Middle frontal gyrus (tissue), 1 donor: ENCODE results near the gene TCP10L.
"Not testable (repeated sequence)": the region's sequence is repeated elsewhere in the genome, so short reads cannot be mapped to it uniquely, and the experiment has no call there.

Source experiments
- DNase-seq: peaks from one replicate; pipeline ENCODE4 v3.0.0-alpha.2; 2015; ENCODE audit warnings: low spot score; ENCODE audit errors: extremely low spot score

Gene TCP10L

GRCh38 chr21:32587120-32587519, 1.8 kb upstream of the TCP10L start:
- DNase-seq, result no peak

DNA sequence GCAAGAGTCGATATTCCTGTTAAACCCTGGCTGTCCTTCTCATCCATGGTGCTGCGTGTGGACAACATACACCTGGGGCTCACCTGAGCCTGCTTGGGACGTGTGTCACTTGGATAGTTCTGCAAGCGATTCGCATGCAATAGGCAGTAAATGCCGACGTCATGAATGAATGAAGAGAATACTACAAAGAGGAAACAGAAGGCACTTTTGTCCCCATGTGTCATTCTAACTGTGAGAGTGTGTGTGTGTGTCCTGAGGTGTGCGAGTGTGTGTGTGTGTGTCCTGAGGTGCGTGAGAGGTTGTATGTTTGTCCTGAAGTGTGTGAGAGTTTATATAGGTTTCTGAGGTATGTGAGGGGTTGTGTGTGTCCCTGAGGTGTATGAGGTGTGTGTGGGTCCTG, 647 bp upstream of the TCP10L start:
- no peak for DNase-seq

DNA sequence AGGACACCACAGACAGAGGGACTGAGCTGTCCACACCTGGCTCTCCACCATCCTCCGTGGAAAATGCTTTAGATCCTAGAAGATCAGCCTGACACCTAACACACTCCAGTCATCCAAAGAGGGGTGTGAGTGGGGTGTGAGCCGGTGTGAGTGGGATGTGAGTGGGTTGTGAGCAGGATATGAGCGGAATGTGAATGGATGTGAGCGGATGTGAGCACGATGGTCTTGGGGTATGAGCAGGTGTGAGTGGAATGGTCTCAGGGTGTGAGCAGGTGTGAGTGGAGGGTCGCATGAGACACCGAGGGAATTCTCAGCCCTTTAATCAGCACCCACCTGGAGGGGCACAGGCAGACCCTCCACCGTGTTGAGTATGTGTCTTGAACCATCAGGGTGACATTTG, 851 bp downstream of the TCP10L start:
- DNase-seq, result no peak

DNA sequence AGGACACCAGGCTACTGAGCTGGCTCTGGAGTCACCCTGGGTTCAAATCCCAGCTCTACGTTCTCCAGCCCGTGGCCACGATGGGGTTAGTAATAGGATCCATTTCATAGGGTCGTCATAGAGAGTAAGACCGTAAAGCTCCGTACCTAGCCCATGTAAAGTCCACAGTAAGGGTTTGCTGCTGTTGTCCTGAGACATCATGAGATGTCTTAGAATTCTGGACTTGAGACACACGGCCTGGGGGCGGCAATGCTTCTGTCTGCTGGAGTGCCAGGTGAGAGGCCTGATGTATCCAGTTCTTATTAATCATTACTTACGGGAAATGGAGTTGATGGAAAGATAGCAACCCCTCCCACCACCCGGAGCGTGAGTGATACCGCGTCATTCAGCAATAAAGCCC, 3.6 kb downstream of the TCP10L start:
- DNase-seq, result no peak

- DNase-seq, result no peak
Measured at GRCh38 chr21:32580949-32581348, 4.4 kb downstream of the TCP10L start.

DNA sequence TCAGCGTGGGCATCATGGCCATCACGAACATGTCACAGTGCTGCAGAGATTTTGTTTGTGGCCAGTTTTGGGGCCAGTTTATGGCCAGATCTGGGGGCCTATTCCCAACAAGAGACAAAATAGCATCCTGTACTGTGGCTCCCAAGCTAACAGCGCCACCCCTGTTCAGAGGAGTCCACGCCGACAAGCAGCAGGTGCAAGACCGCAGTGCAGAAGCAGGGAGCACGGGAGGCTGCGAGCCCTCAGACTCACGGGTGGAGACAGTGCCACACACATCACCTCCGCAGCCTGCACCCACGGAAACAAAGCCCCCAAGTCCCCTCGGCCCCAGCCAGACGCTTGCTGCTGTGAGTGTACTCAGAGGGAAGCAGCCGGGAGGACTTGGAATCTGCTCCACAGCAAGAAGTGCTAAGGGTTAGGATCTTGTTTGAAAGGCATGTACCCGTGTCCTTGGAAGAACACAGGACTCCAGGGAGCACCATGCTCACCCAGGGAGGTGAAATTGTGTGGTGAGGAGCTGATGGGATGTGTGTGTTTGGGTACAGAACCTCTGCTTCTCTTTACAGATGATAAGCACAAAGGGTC, 7.1 kb downstream of the TCP10L start:
- DNase-seq, result no peak

DNA sequence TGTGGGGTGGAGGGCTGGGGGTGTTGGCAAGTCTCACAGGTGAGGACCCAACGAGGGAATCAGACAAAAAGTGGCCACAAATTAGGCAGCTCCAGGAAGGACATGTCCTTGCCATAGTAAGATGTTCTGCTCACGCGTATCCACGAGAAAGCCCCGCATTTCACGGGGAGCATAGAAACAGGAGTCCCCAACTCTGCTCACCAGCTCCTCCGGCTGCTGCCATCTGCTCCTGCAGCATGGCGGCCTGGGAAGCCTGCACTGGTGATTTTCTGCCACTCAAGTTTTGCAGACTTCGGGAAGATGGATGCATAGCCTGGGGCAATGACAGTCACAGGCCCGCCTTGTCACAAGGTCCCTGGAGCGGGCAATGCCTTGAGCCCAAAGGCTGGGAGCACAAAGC, 9.3 kb downstream of the TCP10L start:
- DNase-seq, result no peak

GRCh38 chr21:32574946-32575925, 10.1 kb downstream of the TCP10L start:
- DNase-seq, result no peak

DNA sequence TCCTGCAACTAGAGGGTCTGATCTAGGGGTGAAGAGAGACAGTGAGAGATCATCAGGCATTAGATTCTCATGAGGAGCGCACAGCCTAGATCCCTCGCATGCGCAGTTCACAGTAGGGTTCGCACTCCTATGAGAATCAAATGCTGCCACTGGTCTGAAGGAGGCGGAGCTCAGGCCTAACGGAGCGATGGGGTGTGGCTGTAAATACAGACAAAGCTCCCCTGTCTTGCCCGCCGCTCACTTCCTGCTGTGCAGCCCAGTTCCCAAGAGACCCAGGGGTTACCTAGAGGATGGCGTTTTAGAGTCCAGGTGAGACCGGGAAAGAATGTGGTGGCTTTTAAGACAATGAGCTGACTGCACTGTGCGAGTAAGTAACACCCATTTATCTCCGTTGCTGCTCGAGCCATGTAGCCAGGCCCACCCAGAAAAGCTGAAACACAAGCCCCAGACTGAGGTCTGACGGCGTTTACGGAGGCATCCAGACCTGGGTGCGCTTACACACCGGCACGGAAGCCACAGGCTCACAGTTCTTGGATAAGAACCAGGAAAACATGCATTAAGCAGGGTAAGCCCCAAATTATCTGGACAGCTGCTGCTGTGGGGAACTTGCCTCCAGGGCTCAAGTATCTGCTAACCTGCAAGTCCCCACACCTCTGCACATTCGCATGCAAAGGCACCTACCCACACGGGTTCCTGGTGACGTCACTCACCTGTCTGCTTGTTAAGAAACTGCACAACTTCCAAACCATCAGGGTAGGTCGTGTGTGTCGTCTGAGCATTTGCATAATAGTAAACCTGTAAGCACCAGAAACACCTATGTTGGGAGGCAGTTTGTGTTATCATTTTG, 12.5 kb downstream of the TCP10L start:
- no peak for DNase-seq

GRCh38 chr21:32570456-32570855, 14.9 kb downstream of the TCP10L start:
- no peak for DNase-seq

GRCh38 chr21:32569261-32570230, 15.8 kb downstream of the TCP10L start:
- DNase-seq, result peak; percentile 22

DNA sequence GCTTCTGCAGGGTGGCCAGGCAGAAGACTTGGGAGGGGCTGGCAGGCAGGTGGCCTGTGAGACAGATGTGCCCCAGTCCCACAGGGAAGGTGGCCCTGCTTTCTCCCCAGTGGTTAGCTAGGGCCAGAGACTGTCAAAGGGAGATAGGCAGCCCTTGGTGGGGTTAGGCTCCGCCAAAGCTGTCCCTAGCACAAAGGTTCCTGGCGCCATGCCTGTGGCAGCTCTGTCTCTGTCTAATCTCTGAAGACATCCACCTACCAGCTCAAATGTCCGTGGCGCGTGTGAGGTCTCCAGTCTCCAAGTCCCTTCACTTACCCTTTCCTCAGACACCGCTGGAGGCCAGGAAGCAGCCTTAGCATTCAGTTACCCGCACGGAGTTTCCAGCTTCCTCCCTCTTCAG, 17.7 kb downstream of the TCP10L start:
- no peak for DNase-seq

DNA sequence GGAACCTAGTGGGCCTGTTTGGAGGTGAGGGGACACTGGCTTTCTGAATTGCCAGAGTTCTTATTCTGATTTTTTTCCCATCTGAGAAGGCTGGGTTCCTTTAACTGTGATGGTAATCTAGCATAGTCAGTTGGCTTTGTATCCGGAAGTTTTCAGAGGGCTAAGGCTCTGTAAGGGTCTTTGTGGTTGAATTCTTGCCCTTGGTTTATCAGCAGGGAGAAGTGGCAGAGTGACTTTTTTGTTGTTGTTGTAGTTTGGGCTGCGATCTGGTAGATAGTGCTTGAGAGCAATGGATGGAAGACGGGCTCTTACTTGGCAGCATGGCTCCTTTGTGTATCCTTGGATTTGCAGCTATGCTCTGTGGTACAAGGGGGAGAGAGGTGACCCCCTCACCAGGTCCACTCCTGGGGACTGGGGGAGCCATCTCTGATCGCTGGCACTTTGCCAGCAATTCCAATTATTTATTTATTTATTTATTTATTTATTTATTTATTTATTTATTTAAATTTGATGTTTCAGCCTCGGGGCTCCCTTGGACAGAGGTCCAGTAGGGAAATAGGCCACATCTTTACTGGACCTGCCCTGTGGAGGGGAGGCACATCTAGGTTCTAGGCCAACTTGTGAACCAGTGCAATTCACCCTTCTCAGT, 18.5 kb downstream of the TCP10L start:
- DNase-seq, result no peak

- no peak for DNase-seq
Measured at GRCh38 chr21:32565856-32566465, 19.4 kb downstream of the TCP10L start.

- no peak for DNase-seq
Measured at GRCh38 chr21:32562915-32563314, 22.4 kb downstream of the TCP10L start.

DNA sequence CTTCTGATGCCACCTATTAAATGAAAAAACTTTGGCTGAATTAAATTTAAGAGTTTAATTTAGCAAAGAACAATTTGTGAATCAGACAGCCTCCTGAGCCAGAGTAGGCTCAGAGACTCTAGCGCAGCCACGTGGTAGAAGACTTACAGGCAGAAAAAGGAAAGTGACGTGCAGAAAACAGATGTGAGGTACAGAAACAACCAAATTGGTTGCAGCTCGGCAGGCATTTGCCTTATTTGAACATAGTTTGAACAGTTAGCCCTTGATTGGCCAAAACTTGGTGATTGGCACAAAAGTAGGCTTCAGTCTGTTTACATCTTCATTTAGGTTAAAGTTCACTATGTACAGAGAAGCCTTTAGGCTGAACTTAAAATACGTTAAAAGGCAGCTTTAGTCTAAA, 22.9 kb downstream of the TCP10L start:
- DNase-seq, result no peak

GRCh38 chr21:32561476-32561875, 23.8 kb downstream of the TCP10L start:
- DNase-seq, result not testable (repeated sequence)

DNA sequence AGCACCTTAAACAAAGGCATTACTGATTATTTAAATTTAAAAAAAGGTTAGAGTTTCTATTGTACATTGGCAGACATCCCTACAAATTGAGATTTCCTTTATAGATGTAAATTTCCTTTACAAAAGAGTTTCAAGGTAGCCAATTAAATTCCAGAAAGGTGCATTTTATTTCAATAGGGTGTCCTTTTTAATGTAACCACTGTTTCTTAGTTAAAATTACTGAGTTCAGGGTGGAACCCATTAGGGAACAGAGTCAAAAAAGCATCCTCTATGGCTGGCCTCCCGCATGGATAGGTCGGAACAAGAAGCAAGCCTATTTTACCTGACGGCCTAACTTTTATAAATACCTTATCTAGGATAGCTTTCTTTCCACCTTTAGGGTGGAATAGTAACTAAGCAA, 24.4 kb downstream of the TCP10L start:
- no peak for DNase-seq

- DNase-seq, result no peak
Measured at GRCh38 chr21:32559006-32559610, 26.2 kb downstream of the TCP10L start.
